Measurements from ENCODE around the gene DEFB124.

The DEFB124 gene

DNA sequence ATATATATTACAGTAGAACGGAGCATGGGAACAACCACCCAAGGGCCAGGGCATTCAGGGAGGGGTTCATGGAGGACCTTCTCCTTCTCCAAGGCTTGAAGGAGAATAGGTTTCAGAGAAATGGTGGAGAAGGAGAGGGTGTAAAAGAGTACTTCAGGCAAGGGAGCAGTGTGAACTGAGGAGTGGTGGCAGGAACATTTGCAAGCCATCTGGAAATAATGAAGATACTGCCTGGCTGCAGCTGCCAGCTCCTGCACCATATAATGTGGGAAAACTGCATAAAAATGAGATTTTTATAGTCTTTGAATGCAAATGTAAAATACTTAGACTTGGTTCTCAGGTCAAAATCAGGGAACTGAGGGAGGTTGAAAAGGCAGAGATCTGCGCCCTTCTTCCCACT, 59.3 kb downstream of the DEFB124 start:
- no peak for DNase-seq

Data from NCI-H774 (cell line).